Naive thymus-derived CD8-positive, alpha-beta T cell (primary cell): Measurements from ENCODE around the gene CLASP2. TPM values are rescaled to one million over a fixed set of nuclear protein-coding genes. Genes with fewer than 3 reads are reported as not detected.
"Not testable (repeated sequence)": the region's sequence is repeated elsewhere in the genome, so short reads cannot be mapped to it uniquely, and the experiment has no call there.

Source experiments
- ATAC-seq, 2 donors: fragments of 150-1000 bp; cut with Tn5 transposase in 1 of 2; sonication (Bioruptor Pico), chemical (Tn5 transposase) in 1 of 2; 1 replicate in 1 of 2; 2 replicates in 1 of 2; pipeline ENCODE4 v1.10.0; 2021; ENCODE audit warnings: mild to moderate bottlenecking in 2 of 2, moderate library complexity in 2 of 2
- POLR2A ChIA-PET: fragments of 350-600 bp; sonication (Branson Sonifier 250); formaldehyde crosslinking; loops from one replicate; lab custom pipeline; 2021; ENCODE audit warnings: antibody characterized with exemption; lab: Charles Lee
- DNase-seq, 10 donors: peaks; one replicate each; pipeline versions ENCODE4 v3.0.0 to v3.0.0-alpha.2; 2020 to 2022
- H3K27ac Mint-ChIP-seq, 10 donors: one replicate each; pipeline ENCODE4 v1.8.0; 2020 to 2022; ENCODE audit warnings: mild to moderate bottlenecking in 10 of 10, mixed read lengths in 10 of 10, moderate library complexity in 4 of 10, inconsistent platforms in 1 of 10
- H3K27me3 Mint-ChIP-seq, 5 donors: one replicate each; pipeline ENCODE4 v1.8.0; 2021 to 2022; ENCODE audit warnings: mixed read lengths in 5 of 5
- H3K36me3 Mint-ChIP-seq, 3 donors: one replicate each; pipeline ENCODE4 v1.8.0; 2020 to 2022; ENCODE audit warnings: mixed read lengths in 3 of 3, mild to moderate bottlenecking in 2 of 3, inconsistent platforms in 1 of 3
- H3K4me1 Mint-ChIP-seq, 4 donors: one replicate each; pipeline ENCODE4 v1.8.0; 2021 to 2022; ENCODE audit warnings: mixed read lengths in 4 of 4
- H3K4me3 Mint-ChIP-seq, 10 donors: one replicate each; pipeline ENCODE4 v1.8.0; 2020 to 2022; ENCODE audit warnings: mild to moderate bottlenecking in 10 of 10, mixed read lengths in 10 of 10, moderate library complexity in 6 of 10, inconsistent platforms in 1 of 10
- H3K9me3 Mint-ChIP-seq, 9 donors: one replicate each; pipeline ENCODE4 v1.8.0; 2020 to 2022; ENCODE audit warnings: mixed read lengths in 9 of 9, mild to moderate bottlenecking in 3 of 9, inconsistent platforms in 1 of 9, moderate library complexity in 1 of 9
- polyA plus RNA-seq, 3 donors: library from polyadenylated mRNA; unstranded; fragments of 300-500 nt; fragmentation: Illumina TruSeq; gene quantifications; one replicate each; pipeline ENCODE4 v1.2.3, GENCODE V29; 2021
- total RNA-seq, 8 experiments: library from RNA in 2 of 8; stranded (reverse) in 2 of 8; gene quantifications; one replicate each; pipeline ENCODE4 v1.2.3 and lab custom pipeline; 2021 to 2026

CLASP2 gene
- total and polyA plus RNA-seq, 5 experiments from 2014 or later = 4.9 to 60.9 (median 6.8) TPM

GRCh38 chr3:33651101-33651500, 67.0 kb downstream of the CLASP2 start:
- H3K27me3 Mint-ChIP-seq, H3K27ac Mint-ChIP-seq, H3K36me3 Mint-ChIP-seq, POLR2A ChIA-PET, H3K4me3 Mint-ChIP-seq, ATAC-seq, DNase-seq, H3K9me3 Mint-ChIP-seq: not testable (repeated sequence)
- peaks cover 21 to 35% (median 31%) of the 10 kb centered on the region in 4 donors for H3K4me1 Mint-ChIP-seq

- Mint-ChIP-seq H3K27ac (peak overlapping the region in 4 of 10 donors; percentile 10 to 52 (median 20)), H3K36me3 (peaks cover 0 to 2% (median 0%) of the 10 kb centered on the region in 3 donors), H3K4me1 (peaks cover 23 to 39% (median 33%) of the 10 kb centered on the region in 4 donors), H3K9me3 (no peaks in the 10 kb centered on the region), H3K27me3 (no peaks in the 10 kb centered on the region), H3K4me3 (peak overlapping the region in 1 of 10 donors; percentile 7)
- POLR2A ChIA-PET = no interaction called here
- ATAC-seq = no peak
- no peak for DNase-seq
These were observed 67.6 kb downstream of the CLASP2 start for GRCh38 chr3:33650495-33650894.

- no peaks in the 10 kb centered on the region for H3K27me3 Mint-ChIP-seq
- peaks cover 21 to 33% (median 29%) of the 10 kb centered on the region in 4 donors for H3K4me1 Mint-ChIP-seq
- POLR2A ChIA-PET = no interaction called here
- H3K9me3 Mint-ChIP-seq = no peaks in the 10 kb centered on the region
- H3K4me3 Mint-ChIP-seq = no peak overlapping the region
- no peak for ATAC-seq
- DNase-seq = no peak
- peak overlapping the region in 2 of 10 donors; percentile 0 to 26 for H3K27ac Mint-ChIP-seq
- H3K36me3 Mint-ChIP-seq = peaks cover 0 to 8% (median 2%) of the 10 kb centered on the region in 3 donors
These were observed 69.3 kb downstream of the CLASP2 start for GRCh38 chr3:33648793-33649192.

GRCh38 chr3:33646406-33646805, 71.6 kb downstream of the CLASP2 start:
- Mint-ChIP-seq H3K9me3 (no peaks in the 10 kb centered on the region), H3K36me3 (peaks cover 0 to 14% (median 0%) of the 10 kb centered on the region in 3 donors), H3K27me3 (no peaks in the 10 kb centered on the region), H3K27ac (no peak overlapping the region), H3K4me3 (no peak overlapping the region), H3K4me1 (peaks cover 13 to 21% (median 18%) of the 10 kb centered on the region in 4 donors)
- no peak for DNase-seq
- POLR2A ChIA-PET = no interaction called here
- ATAC-seq = no peak

- Mint-ChIP-seq H3K27ac (peak overlapping the region in 7 of 10 donors; percentile 2 to 86 (median 53)), H3K9me3 (no peaks in the 10 kb centered on the region), H3K4me3 (peak overlapping the region; percentile 75 to 84 (median 79)), H3K4me1 (peaks cover 9 to 17% (median 13%) of the 10 kb centered on the region in 4 donors), H3K27me3 (no peaks in the 10 kb centered on the region), H3K36me3 (peaks cover 0 to 14% (median 0%) of the 10 kb centered on the region in 3 donors)
- ATAC-seq (peak; percentile 98), DNase-seq (peak in 9 of 10 donors; percentile 5 to 64 (median 35))
- POLR2A ChIA-PET = interaction anchor here (1.1 to 1.6 kb wide), 2 partner anchors 14 to 205 kb away, joined by 3 to 5 read pairs; partner anchors contain the start of gene UBP1
These were observed 72.9 kb downstream of the CLASP2 start for GRCh38 chr3:33645060-33645647.

GRCh38 chr3:33644582-33644981, 73.5 kb downstream of the CLASP2 start:
- Mint-ChIP-seq H3K4me3 (no peak overlapping the region), H3K27me3 (no peaks in the 10 kb centered on the region), H3K27ac (no peak overlapping the region), H3K9me3 (no peaks in the 10 kb centered on the region), H3K4me1 (peaks cover 10 to 14% (median 12%) of the 10 kb centered on the region in 4 donors), H3K36me3 (peaks cover 0 to 17% (median 0%) of the 10 kb centered on the region in 3 donors)
- ATAC-seq (no peak), DNase-seq (no peak)
- POLR2A ChIA-PET = interaction anchor here (1.1 to 1.6 kb wide), 2 partner anchors 14 to 204 kb away, joined by 3 to 5 read pairs; partner anchors contain the start of gene UBP1

GRCh38 chr3:33642806-33643205, 75.2 kb downstream of the CLASP2 start:
- Mint-ChIP-seq H3K9me3 (no peaks in the 10 kb centered on the region), H3K27ac (peak overlapping the region in 1 of 10 donors; percentile 35), H3K36me3 (peaks cover 0 to 28% (median 0%) of the 10 kb centered on the region in 3 donors), H3K4me1 (peaks cover 6 to 13% (median 10%) of the 10 kb centered on the region in 4 donors), H3K4me3 (no peak overlapping the region), H3K27me3 (no peaks in the 10 kb centered on the region)
- POLR2A ChIA-PET = no interaction called here
- no peak for ATAC-seq
- no peak for DNase-seq

GRCh38 chr3:33639889-33640288, 78.2 kb downstream of the CLASP2 start:
- DNase-seq = no peak
- ATAC-seq = no peak
- no peaks in the 10 kb centered on the region for H3K9me3 Mint-ChIP-seq

GRCh38 chr3:33637482-33637881, 80.6 kb downstream of the CLASP2 start:
- POLR2A ChIA-PET = no interaction called here
- Mint-ChIP-seq H3K4me3 (no peak overlapping the region), H3K27me3 (no peaks in the 10 kb centered on the region), H3K9me3 (no peaks in the 10 kb centered on the region), H3K27ac (peak overlapping the region in 1 of 10 donors; percentile 67), H3K4me1 (peaks cover 0 to 5% (median 4%) of the 10 kb centered on the region in 4 donors), H3K36me3 (peaks cover 0 to 27% (median 0%) of the 10 kb centered on the region in 3 donors)
- ATAC-seq (no peak), DNase-seq (no peak)

More at GRCh38 chr3:33639889-33640288, 78.2 kb downstream of the CLASP2 start:
- POLR2A ChIA-PET = no interaction called here
- peaks cover 0 to 5% (median 2%) of the 10 kb centered on the region in 4 donors for H3K4me1 Mint-ChIP-seq
- H3K4me3 Mint-ChIP-seq = no peak overlapping the region
- H3K27ac Mint-ChIP-seq = peak overlapping the region in 1 of 10 donors; percentile 8
- H3K36me3 Mint-ChIP-seq = peaks cover 0 to 32% (median 0%) of the 10 kb centered on the region in 3 donors
- no peaks in the 10 kb centered on the region for H3K27me3 Mint-ChIP-seq

- H3K27ac Mint-ChIP-seq = no peak overlapping the region
- POLR2A ChIA-PET = no interaction called here
- H3K27me3 Mint-ChIP-seq = no peaks in the 10 kb centered on the region
- ATAC-seq = peak in 1 of 2 donors; percentile 52
- H3K36me3 Mint-ChIP-seq = peaks cover 0 to 28% (median 4%) of the 10 kb centered on the region in 3 donors
- no peaks in the 10 kb centered on the region for H3K9me3 Mint-ChIP-seq
- peaks cover 0 to 5% (median 4%) of the 10 kb centered on the region in 4 donors for H3K4me1 Mint-ChIP-seq
- peak in 4 of 10 donors; percentile 33 to 53 (median 48) for DNase-seq
- no peak overlapping the region for H3K4me3 Mint-ChIP-seq
These were observed 81.8 kb downstream of the CLASP2 start for GRCh38 chr3:33636125-33636850.

GRCh38 chr3:33634262-33634661, 83.8 kb downstream of the CLASP2 start:
- no peak overlapping the region for H3K4me3 Mint-ChIP-seq

GRCh38 chr3:33629219-33629618, 88.8 kb downstream of the CLASP2 start:
- ATAC-seq (no peak), DNase-seq (no peak)
- Mint-ChIP-seq H3K4me1 (peaks cover 0 to 5% (median 0%) of the 10 kb centered on the region in 4 donors), H3K36me3 (peaks cover 0 to 22% (median 9%) of the 10 kb centered on the region in 3 donors), H3K27ac (no peak overlapping the region), H3K4me3 (no peak overlapping the region), H3K9me3 (no peaks in the 10 kb centered on the region), H3K27me3 (no peaks in the 10 kb centered on the region)
- POLR2A ChIA-PET = no interaction called here

More at GRCh38 chr3:33634262-33634661, 83.8 kb downstream of the CLASP2 start:
- Mint-ChIP-seq H3K9me3 (no peaks in the 10 kb centered on the region), H3K27me3 (no peaks in the 10 kb centered on the region), H3K4me1 (peaks cover 0 to 5% (median 3%) of the 10 kb centered on the region in 4 donors), H3K36me3 (peaks cover 0 to 27% (median 4%) of the 10 kb centered on the region in 3 donors), H3K27ac (no peak overlapping the region)
- ATAC-seq (no peak), DNase-seq (no peak)
- POLR2A ChIA-PET = no interaction called here

- Mint-ChIP-seq H3K36me3 (peaks cover 0 to 39% (median 15%) of the 10 kb centered on the region in 3 donors), H3K27me3 (no peaks in the 10 kb centered on the region), H3K9me3 (no peaks in the 10 kb centered on the region), H3K4me3 (no peak overlapping the region), H3K27ac (no peak overlapping the region), H3K4me1 (peaks cover 0 to 1% (median 0%) of the 10 kb centered on the region in 4 donors)
- POLR2A ChIA-PET = no interaction called here
- ATAC-seq (no peak), DNase-seq (no peak)
These were observed 93.3 kb downstream of the CLASP2 start for GRCh38 chr3:33624756-33625155.
